Immature natural killer cell (primary cell): ENCODE results near the gene ITGB5. TPM values are rescaled to one million over a fixed set of nuclear protein-coding genes. Genes with fewer than 3 reads are reported as not detected.

Experiments
- DNase-seq, 3 donors: peaks; one replicate each; pipeline ENCODE4 v3.0.0; 2022; ENCODE audit warnings: mixed read lengths in 1 of 3
- H3K27ac Mint-ChIP-seq, 6 donors: one replicate each; pipeline ENCODE4 v1.8.0; 2020; ENCODE audit warnings: mixed read lengths in 6 of 6, mild to moderate bottlenecking in 5 of 6, inconsistent platforms in 4 of 6, moderate library complexity in 3 of 6
- H3K27me3 Mint-ChIP-seq, 3 donors: one replicate each; pipeline ENCODE4 v1.8.0; 2020 to 2021; ENCODE audit warnings: low read depth in 3 of 3, mild to moderate bottlenecking in 3 of 3, mixed read lengths in 3 of 3, moderate library complexity in 3 of 3, inconsistent platforms in 1 of 3
- H3K36me3 Mint-ChIP-seq, 3 donors: one replicate each; pipeline ENCODE4 v1.8.0; 2020; ENCODE audit warnings: mixed read lengths in 3 of 3, inconsistent platforms in 2 of 3, mild to moderate bottlenecking in 2 of 3
- H3K4me1 Mint-ChIP-seq, 2 donors: one replicate each; pipeline ENCODE4 v1.8.0; 2020; ENCODE audit warnings: inconsistent platforms in 2 of 2, mild to moderate bottlenecking in 2 of 2, mixed read lengths in 2 of 2, moderate library complexity in 1 of 2
- H3K4me3 Mint-ChIP-seq, 5 donors: one replicate each; pipeline ENCODE4 v1.8.0; 2020; ENCODE audit warnings: mild to moderate bottlenecking in 5 of 5, mixed read lengths in 5 of 5, inconsistent platforms in 3 of 5, moderate library complexity in 3 of 5
- H3K9me3 Mint-ChIP-seq, 6 donors: one replicate each; pipeline ENCODE4 v1.8.0; 2020; ENCODE audit warnings: mild to moderate bottlenecking in 6 of 6, mixed read lengths in 6 of 6, inconsistent platforms in 4 of 6, moderate library complexity in 3 of 6
- polyA plus RNA-seq, 3 donors: library from polyadenylated mRNA; unstranded; fragments of 300-500 nt; fragmentation: Illumina TruSeq; gene quantifications; one replicate each; pipeline ENCODE4 v1.2.3, GENCODE V29; 2021

ITGB5 gene
- polyA plus RNA-seq, 3 donors from 2014 or later: 0.52 to 1.1 TPM; not detected in 1

GRCh38 chr3:124847051-124847450 lies 40.1 kb downstream of the ITGB5 start:
- Mint-ChIP-seq H3K4me3 (no peak overlapping the region), H3K27me3 (peaks cover 0 to 2% (median 0%) of the 10 kb centered on the region in 3 donors), H3K9me3 (no peaks in the 10 kb centered on the region), H3K36me3 (no peaks in the 10 kb centered on the region), H3K27ac (no peak overlapping the region), H3K4me1 (no peaks in the 10 kb centered on the region)
- no peak for DNase-seq

DNA sequence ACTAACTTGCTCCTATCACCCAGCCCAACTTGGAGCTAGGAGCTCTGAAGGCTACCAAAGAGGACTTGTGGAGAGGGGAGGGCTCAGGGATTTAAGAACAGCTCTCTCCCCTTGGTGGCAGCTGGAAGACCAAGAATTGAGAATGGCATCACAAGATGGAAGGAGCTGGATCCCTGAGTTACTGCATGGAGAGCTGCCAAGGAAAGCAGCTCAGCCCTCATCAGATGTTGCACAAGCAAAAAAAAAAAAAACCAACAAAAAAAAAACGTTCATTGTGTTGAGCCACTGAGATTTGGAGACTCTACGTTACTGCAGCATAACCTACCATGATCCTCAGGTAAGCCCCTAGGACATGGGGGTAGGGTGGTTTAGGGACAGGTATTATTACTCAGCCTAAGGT lies 41.0 kb downstream of the ITGB5 start:
- no peak for DNase-seq
- no peaks in the 10 kb centered on the region for H3K4me1 Mint-ChIP-seq
- no peak overlapping the region for H3K4me3 Mint-ChIP-seq
- H3K9me3 Mint-ChIP-seq: no peaks in the 10 kb centered on the region
- H3K27ac Mint-ChIP-seq: no peak overlapping the region
- no peaks in the 10 kb centered on the region for H3K36me3 Mint-ChIP-seq
- no peaks in the 10 kb centered on the region for H3K27me3 Mint-ChIP-seq

- H3K36me3 Mint-ChIP-seq: no peaks in the 10 kb centered on the region
- H3K27me3 Mint-ChIP-seq: peaks cover 0 to 2% (median 0%) of the 10 kb centered on the region in 3 donors
- H3K27ac Mint-ChIP-seq: no peak overlapping the region
- H3K9me3 Mint-ChIP-seq: no peaks in the 10 kb centered on the region
- no peak for DNase-seq
- no peaks in the 10 kb centered on the region for H3K4me1 Mint-ChIP-seq
- H3K4me3 Mint-ChIP-seq: no peak overlapping the region
Observed at GRCh38 chr3:124845406-124845805, 41.8 kb downstream of the ITGB5 start.

DNA sequence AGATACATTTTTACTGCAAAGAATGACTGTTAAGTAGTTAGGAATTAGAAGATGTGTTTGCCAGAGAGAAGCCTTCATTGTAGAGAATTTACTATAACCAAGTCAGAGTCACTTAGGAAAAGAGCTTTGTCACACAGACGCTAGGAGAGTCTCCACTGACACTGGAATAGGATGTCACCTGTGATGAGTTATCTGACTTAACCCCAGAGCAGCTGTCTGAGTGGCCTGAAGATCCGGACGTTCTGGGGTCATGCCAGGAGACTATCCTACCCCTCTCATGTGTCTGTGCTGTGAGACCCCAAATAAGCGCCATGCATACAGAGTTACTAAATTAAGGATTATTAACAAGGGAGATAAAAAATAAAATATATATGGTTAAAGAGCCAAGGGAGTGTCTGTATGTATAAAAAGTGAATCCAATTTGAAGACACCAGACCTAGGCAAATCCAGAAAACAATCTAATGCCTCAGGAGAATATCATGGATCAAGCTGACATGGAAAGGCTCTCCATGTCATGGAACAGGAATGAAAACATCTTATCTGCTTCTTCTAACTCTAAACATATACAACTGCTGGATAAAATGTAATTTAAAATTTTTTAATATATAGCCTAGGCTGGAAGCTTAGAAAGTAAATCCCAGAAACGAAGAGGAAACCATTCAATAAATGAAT lies 43.5 kb downstream of the ITGB5 start:
- Mint-ChIP-seq H3K4me3 (no peak overlapping the region), H3K9me3 (no peaks in the 10 kb centered on the region), H3K36me3 (no peaks in the 10 kb centered on the region), H3K27ac (no peak overlapping the region), H3K4me1 (no peaks in the 10 kb centered on the region), H3K27me3 (peaks cover 0 to 2% (median 2%) of the 10 kb centered on the region in 3 donors)
- no peak for DNase-seq

GRCh38 chr3:124843047-124843446 lies 44.1 kb downstream of the ITGB5 start:
- no peaks in the 10 kb centered on the region for H3K4me1 Mint-ChIP-seq
- no peak for DNase-seq
- no peak overlapping the region for H3K4me3 Mint-ChIP-seq
- H3K9me3 Mint-ChIP-seq: no peaks in the 10 kb centered on the region
- no peaks in the 10 kb centered on the region for H3K36me3 Mint-ChIP-seq
- peaks cover 2% of the 10 kb centered on the region in 3 donors for H3K27me3 Mint-ChIP-seq
- no peak overlapping the region for H3K27ac Mint-ChIP-seq

DNA sequence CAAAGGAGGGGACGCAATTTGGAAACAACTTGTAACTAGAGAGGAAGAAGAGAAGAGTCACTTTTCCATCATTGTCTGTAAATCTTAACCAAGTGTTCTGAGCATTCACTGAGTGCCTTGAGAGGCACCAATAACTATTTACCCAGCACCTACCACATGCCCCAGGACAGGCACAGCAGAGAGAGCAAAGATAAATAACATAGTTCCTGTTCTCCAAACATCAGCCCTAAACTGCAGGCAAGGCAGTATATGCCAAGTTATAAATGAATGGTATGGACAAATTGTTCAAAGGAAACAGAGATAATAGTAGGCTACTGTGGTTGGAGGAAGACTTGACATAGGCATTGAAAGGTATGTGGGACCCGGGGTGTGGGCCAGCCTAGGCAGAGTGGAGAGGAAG lies 45.6 kb downstream of the ITGB5 start:
- no peak for DNase-seq
- Mint-ChIP-seq H3K36me3 (no peaks in the 10 kb centered on the region), H3K27me3 (peaks cover 2 to 4% (median 2%) of the 10 kb centered on the region in 3 donors), H3K4me3 (no peak overlapping the region), H3K4me1 (peaks cover 0 to 9% of the 10 kb centered on the region in 2 donors), H3K27ac (no peak overlapping the region), H3K9me3 (no peaks in the 10 kb centered on the region)

DNA sequence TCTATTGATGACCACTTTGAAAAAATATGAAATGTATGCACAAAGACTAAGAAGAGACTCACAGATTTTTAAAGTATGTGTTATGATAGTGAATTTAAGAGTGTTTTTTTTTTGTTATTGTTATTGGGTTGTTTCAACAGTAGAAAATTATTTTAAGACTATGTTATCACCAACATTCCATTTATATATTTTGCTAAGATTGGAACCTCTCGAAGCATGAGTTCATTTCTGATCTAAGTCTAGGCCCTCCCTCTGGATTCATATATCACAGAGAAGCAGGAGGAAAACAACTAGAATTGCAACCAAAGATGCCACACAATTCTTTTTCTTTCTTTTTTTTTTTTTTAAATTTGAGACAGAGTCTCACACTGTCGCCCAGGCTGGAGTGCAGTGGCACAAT lies 46.8 kb downstream of the ITGB5 start:
- Mint-ChIP-seq H3K4me3 (no peak overlapping the region), H3K9me3 (no peaks in the 10 kb centered on the region), H3K36me3 (no peaks in the 10 kb centered on the region), H3K27me3 (peaks cover 4 to 7% (median 6%) of the 10 kb centered on the region in 3 donors), H3K27ac (no peak overlapping the region), H3K4me1 (peaks cover 4 to 16% of the 10 kb centered on the region in 2 donors)
- DNase-seq: no peak

DNA sequence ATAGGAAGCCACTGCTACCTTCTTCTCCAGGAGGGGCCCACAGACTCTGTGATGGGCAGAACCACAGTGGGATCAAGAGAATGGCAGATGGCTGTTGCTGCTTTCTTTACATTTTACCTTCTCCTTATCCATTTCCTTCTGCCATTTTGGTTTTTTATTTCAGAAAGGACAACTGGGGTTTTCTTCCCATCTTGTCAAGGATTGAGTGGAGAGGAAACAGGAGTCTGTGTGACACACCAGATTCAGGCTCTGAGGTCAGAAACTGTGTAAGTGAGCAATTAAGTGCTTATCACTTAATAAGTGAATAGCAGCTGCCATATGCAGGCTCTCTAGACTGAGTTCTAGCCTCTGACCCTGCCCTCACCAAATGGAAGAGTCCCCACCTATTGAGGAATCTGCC lies 47.3 kb downstream of the ITGB5 start:
- H3K4me1 Mint-ChIP-seq: peaks cover 9 to 20% of the 10 kb centered on the region in 2 donors
- H3K9me3 Mint-ChIP-seq: no peaks in the 10 kb centered on the region
- peaks cover 6 to 9% (median 8%) of the 10 kb centered on the region in 3 donors for H3K27me3 Mint-ChIP-seq
- H3K36me3 Mint-ChIP-seq: no peaks in the 10 kb centered on the region
- no peak overlapping the region for H3K4me3 Mint-ChIP-seq
- H3K27ac Mint-ChIP-seq: no peak overlapping the region
- no peak for DNase-seq

DNA sequence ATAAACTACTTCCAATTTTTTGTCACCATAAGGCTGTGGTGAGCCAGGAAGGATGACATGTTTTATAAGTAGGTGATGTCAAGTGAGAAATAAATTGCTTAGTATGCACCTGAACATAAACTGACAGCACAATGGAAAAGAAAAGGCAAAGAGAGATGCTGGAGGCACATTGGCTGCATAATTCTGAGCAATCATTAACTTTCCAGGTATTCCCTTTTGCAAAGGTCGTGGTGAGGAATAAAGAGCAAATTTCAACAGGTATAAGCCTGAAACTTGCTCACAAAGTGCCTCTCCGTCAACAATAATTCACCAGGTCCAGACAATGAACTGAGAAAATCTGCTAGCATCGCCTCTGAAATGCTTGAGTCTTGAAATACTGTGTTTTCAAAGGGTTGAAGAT lies 48.2 kb downstream of the ITGB5 start:
- no peak overlapping the region for H3K4me3 Mint-ChIP-seq
- no peaks in the 10 kb centered on the region for H3K9me3 Mint-ChIP-seq
- H3K27me3 Mint-ChIP-seq: peaks cover 6 to 12% (median 11%) of the 10 kb centered on the region in 3 donors
- no peak for DNase-seq
- peaks cover 14 to 27% of the 10 kb centered on the region in 2 donors for H3K4me1 Mint-ChIP-seq
- H3K27ac Mint-ChIP-seq: no peak overlapping the region
- H3K36me3 Mint-ChIP-seq: no peaks in the 10 kb centered on the region

DNA sequence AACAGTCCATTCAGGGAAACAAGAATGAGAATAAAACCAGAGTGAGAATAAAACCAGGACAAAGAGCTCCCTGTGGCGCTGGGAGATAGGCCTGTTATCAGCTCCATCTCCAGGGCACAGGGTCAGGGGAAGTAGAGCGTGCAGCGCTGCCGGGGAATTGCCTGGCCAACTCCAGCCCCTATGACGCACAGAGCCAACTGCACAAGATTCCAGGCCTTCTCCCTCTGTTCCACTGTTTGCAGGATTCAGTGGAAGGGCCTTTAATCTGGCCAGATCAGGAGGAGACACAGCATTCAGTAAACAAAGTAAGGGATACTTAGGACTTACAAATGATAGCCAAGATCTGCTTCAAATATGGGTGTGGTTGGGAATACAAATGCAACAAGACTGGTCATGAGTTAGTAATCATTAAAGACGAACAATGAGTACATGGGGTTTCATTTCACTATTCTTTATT lies 49.4 kb downstream of the ITGB5 start:
- Mint-ChIP-seq H3K4me1 (peaks cover 14 to 32% of the 10 kb centered on the region in 2 donors), H3K27ac (no peak overlapping the region), H3K36me3 (no peaks in the 10 kb centered on the region), H3K4me3 (no peak overlapping the region), H3K9me3 (no peaks in the 10 kb centered on the region), H3K27me3 (peaks cover 6 to 12% (median 11%) of the 10 kb centered on the region in 3 donors)
- no peak for DNase-seq

- Mint-ChIP-seq H3K9me3 (no peaks in the 10 kb centered on the region), H3K27ac (no peak overlapping the region), H3K27me3 (peaks cover 6 to 12% (median 11%) of the 10 kb centered on the region in 3 donors)
Observed at GRCh38 chr3:124837065-124837464, 50.1 kb downstream of the ITGB5 start.

GRCh38 chr3:124836448-124836847 lies 50.7 kb downstream of the ITGB5 start:
- Mint-ChIP-seq H3K36me3 (no peaks in the 10 kb centered on the region), H3K9me3 (no peaks in the 10 kb centered on the region), H3K27ac (no peak overlapping the region), H3K27me3 (peaks cover 6 to 12% (median 11%) of the 10 kb centered on the region in 3 donors), H3K4me3 (no peak overlapping the region), H3K4me1 (peaks cover 14 to 32% of the 10 kb centered on the region in 2 donors)
- DNase-seq: no peak

More at GRCh38 chr3:124837065-124837464, 50.1 kb downstream of the ITGB5 start:
- H3K36me3 Mint-ChIP-seq: no peaks in the 10 kb centered on the region
- DNase-seq: no peak
- no peak overlapping the region for H3K4me3 Mint-ChIP-seq
- peaks cover 14 to 32% of the 10 kb centered on the region in 2 donors for H3K4me1 Mint-ChIP-seq

DNA sequence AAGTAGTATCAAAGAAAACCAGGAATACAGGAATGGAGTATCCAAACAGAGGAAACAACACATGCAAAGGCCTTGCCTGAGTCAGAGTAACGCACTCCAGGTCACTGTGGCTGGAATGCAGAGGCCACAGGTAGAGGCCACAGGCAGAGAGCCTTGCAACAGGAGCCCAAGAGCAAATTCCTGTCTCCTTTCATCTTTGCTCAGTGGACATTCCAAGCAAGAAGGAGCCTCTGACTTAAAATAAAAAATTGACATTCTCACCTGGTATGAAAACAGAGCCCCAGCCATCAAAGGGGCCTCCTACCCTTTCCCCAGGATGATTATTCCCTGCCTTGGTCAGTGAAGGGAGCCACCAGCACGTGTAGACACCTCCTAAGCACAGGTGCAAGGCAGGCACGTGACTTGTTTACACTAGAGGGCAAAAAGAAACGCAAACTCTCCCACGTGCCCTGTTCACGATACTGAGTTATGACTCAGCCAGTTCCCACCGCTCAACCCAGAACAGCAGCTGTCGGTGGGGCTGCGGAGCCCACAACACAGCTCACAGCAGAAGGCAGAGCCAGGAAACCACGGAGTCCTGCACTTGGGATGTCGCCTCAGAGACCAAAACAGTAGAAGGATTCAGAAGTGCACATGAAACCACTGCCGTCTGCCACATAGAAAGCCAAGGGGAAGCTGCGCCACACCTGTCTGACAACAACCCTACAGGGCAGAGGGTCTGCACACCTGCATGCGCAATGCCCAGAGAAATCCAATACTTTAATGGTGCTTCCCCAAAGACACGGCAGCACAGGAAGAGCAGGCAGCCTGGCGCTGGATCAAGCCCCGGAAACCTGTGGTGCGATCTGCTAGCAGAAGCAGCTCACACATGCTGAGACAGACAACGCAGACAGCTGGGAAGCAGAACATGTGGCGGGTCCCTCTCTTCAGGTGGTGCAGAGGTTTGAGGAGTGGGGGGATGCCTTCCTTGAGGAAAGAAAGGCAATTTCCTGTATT lies 52.1 kb downstream of the ITGB5 start:
- Mint-ChIP-seq H3K27me3 (peaks cover 7 to 14% (median 9%) of the 10 kb centered on the region in 3 donors), H3K9me3 (no peaks in the 10 kb centered on the region), H3K36me3 (no peaks in the 10 kb centered on the region), H3K4me3 (peak overlapping the region; percentile 72 to 82 (median 80)), H3K27ac (peak overlapping the region in 5 of 6 donors; percentile 18 to 65 (median 52)), H3K4me1 (peaks cover 14 to 32% of the 10 kb centered on the region in 2 donors)
- peak; percentile 22 to 37 (median 31) for DNase-seq
